HepG2 (cell line): Measurements from ENCODE around the gene TTLL7. TPM values are rescaled to one million over a fixed set of nuclear protein-coding genes. Genes with fewer than 3 reads are reported as not detected.

Experiments used
- ATAC-seq: fragments of 200-7000 bp; cut with Tn5 transposase; 3 replicates; pipeline ENCODE4 v1.9.1; 2020; ENCODE audit warnings: mild to moderate bottlenecking, moderate library complexity
- BruUV-seq: library from RNA; stranded (reverse); fragments of 400-500 nt; replicated peaks from 2 replicates; lab custom pipeline; 2021; lab: Mats Ljungman, UMichigan
- CTCF ChIA-PET: fragments of 300-600 bp; formaldehyde crosslinking; extraction: SDS; loops from one replicate; lab custom pipeline; 2021; ENCODE audit warnings: low total read pairs, inconsistent platforms, low intra/inter-chr PET ratio; lab: Yijun Ruan, JAX
- POLR2A ChIA-PET: fragments of 350-600 bp; sonication (Branson Sonifier 250); formaldehyde crosslinking; loops from one replicate; lab custom pipeline; 2020; ENCODE audit warnings: antibody characterized with exemption, inconsistent platforms; lab: Yijun Ruan, JAX
- DNase-seq: peaks from one replicate; pipeline ENCODE4 v3.0.0-alpha.2; 2015; ENCODE audit warnings: low spot score
- FAIRE-seq: peaks from 3 replicates; lab custom pipeline; 2011; peaks lifted over from hg19 to GRCh38; lab: Jason Lieb, UNC
- H2AFZ ChIP-seq: one replicate; pipeline ENCODE4 v1.6.1; 2011; ENCODE audit warnings: low read length, inconsistent platforms
- H3K27ac ChIP-seq: fragments of 300-600 bp; 3 replicates; pipeline ENCODE4 v1.8.0; 2011; ENCODE audit warnings: mixed run types, mild to moderate bottlenecking, mixed read lengths, low read length, inconsistent platforms; ENCODE audit not compliant: insufficient read depth; ENCODE audit errors: extremely low read length
- H3K27me3 ChIP-seq, 2 experiments: fragments of 200-600 bp in 1 of 2; 2 replicates in 1 of 2; 3 replicates in 1 of 2; pipeline versions ENCODE4 v1.6.0 to v1.8.0; 2011; ENCODE audit warnings: low read length in 2 of 2, mild to moderate bottlenecking in 2 of 2, moderate library complexity in 2 of 2, inconsistent platforms in 1 of 2; ENCODE audit not compliant: insufficient read depth in 2 of 2, control insufficient read depth in 1 of 2
- H3K36me3 ChIP-seq, 2 experiments: fragments of 200-600 bp in 1 of 2; replicated peaks in 1 of 2; 2 replicates in 1 of 2; 3 replicates in 1 of 2; pipeline versions ENCODE4 v1.5.1 to v1.8.0; 2011; ENCODE audit warnings: low read length in 2 of 2, inconsistent platforms in 1 of 2; ENCODE audit not compliant: insufficient read depth in 2 of 2, control insufficient read depth in 1 of 2
- H3K4me1 ChIP-seq: 2 replicates; pipeline ENCODE4 v1.5.1; 2012; ENCODE audit warnings: low read length, inconsistent platforms; ENCODE audit not compliant: insufficient read depth
- H3K4me2 ChIP-seq: 2 replicates; pipeline ENCODE4 v1.6.0; 2011; ENCODE audit warnings: low read depth, low read length, inconsistent platforms
- H3K4me3 ChIP-seq, 3 experiments: fragments of 200-600 bp in 1 of 3; sonication (generic), shearing (Covaris generic) in 1 of 3; replicated peaks in 1 of 3; 2 replicates each; pipeline ENCODE4 v1.5.1; 2011 to 2016; ENCODE audit warnings: low read length in 3 of 3, inconsistent platforms in 2 of 3, low read depth in 2 of 3, mild to moderate bottlenecking in 2 of 3, control low read depth in 1 of 3, mixed read lengths in 1 of 3; ENCODE audit not compliant: insufficient read depth in 1 of 3
- H3K79me2 ChIP-seq: one replicate; pipeline ENCODE4 v1.6.1; 2011; ENCODE audit warnings: low read length, inconsistent platforms; ENCODE audit not compliant: insufficient read depth
- H3K9ac ChIP-seq: 2 replicates; pipeline ENCODE4 v1.6.0; 2011; ENCODE audit warnings: mild to moderate bottlenecking, low read depth, low read length, inconsistent platforms; ENCODE audit not compliant: insufficient read depth
- H3K9me3 ChIP-seq: 2 replicates; pipeline ENCODE4 v1.5.1; 2012; ENCODE audit warnings: mild to moderate bottlenecking, low read length
- H4K20me1 ChIP-seq: 2 replicates; pipeline ENCODE4 v1.6.0; 2011; ENCODE audit warnings: inconsistent platforms, mild to moderate bottlenecking, low read length, moderate library complexity; ENCODE audit not compliant: insufficient read depth
- DNMT3B ChIP-seq: conservative IDR thresholded peaks from 2 replicates; pipeline ENCODE4 v1.6.1; 2016; ENCODE audit warnings: missing biosample characterization, control low read depth
- ESRRA ChIP-seq: sonication (generic); formaldehyde crosslinking; IDR thresholded peaks from 2 replicates; pipeline ENCODE4 v1.5.1; 2020; ENCODE audit warnings: mild to moderate bottlenecking, low read depth, missing genetic modification reagents
- FIP1L1 ChIP-seq: fragments of 200-400 bp; formaldehyde crosslinking; IDR thresholded peaks from 2 replicates; pipeline ENCODE4 v1.6.1; 2018; ENCODE audit warnings: low read depth, mild to moderate bottlenecking, low read length, moderate library complexity, borderline replicate concordance; ENCODE audit not compliant: insufficient read depth
- GLI4 ChIP-seq: sonication (generic); formaldehyde crosslinking; IDR thresholded peaks from 2 replicates; pipeline ENCODE4 v1.5.1; 2020; ENCODE audit warnings: missing genetic modification reagents, mild to moderate bottlenecking, moderate library complexity, borderline replicate concordance
- HOXA5 ChIP-seq: sonication (generic); formaldehyde crosslinking; IDR thresholded peaks from 2 replicates; pipeline ENCODE4 v1.4.0; 2020; ENCODE audit warnings: missing genetic modification reagents
- KDM3A ChIP-seq: IDR thresholded peaks from 2 replicates; pipeline ENCODE4 v1.6.1; 2018; ENCODE audit warnings: low read depth, missing compliant biosample characterization
- NR2F6 ChIP-seq, 2 experiments: IDR thresholded peaks; 2 replicates each; pipeline ENCODE4 v1.6.1; 2016; ENCODE audit warnings: antibody characterized with exemption in 1 of 2, mild to moderate bottlenecking in 1 of 2
- REPIN1 ChIP-seq: sonication (generic); formaldehyde crosslinking; IDR thresholded peaks from 2 replicates; pipeline ENCODE4 v1.8.0; 2022; ENCODE audit warnings: missing genetic modification reagents, low read depth, mild to moderate bottlenecking, borderline replicate concordance
- RFXAP ChIP-seq: sonication (generic); formaldehyde crosslinking; IDR thresholded peaks from 2 replicates; pipeline ENCODE4 v1.4.0; 2020; ENCODE audit warnings: missing genetic modification reagents, borderline replicate concordance
- ZBTB42 ChIP-seq: sonication (generic); formaldehyde crosslinking; IDR thresholded peaks from 2 replicates; pipeline ENCODE4 v1.5.0; 2020; ENCODE audit warnings: mild to moderate bottlenecking, missing genetic modification reagents
- ZNF224 ChIP-seq: sonication (generic); formaldehyde crosslinking; IDR thresholded peaks from 2 replicates; pipeline ENCODE4 v1.5.0; 2020; ENCODE audit warnings: mild to moderate bottlenecking, missing genetic modification reagents
- ZNF335 ChIP-seq: sonication (generic); formaldehyde crosslinking; IDR thresholded peaks from 2 replicates; pipeline ENCODE4 v1.4.0; 2020; ENCODE audit warnings: missing genetic modification reagents
- ZNF337 ChIP-seq: sonication (generic); formaldehyde crosslinking; IDR thresholded peaks from 2 replicates; pipeline ENCODE4 v1.5.1; 2020; ENCODE audit warnings: missing genetic modification reagents, low read depth, mild to moderate bottlenecking, borderline replicate concordance
- ZNF614 ChIP-seq: IDR thresholded peaks from 2 replicates; pipeline ENCODE4 v1.6.1; 2018; ENCODE audit warnings: missing biosample characterization, missing genetic modification reagents, inconsistent platforms, borderline replicate concordance
- ZNF878 ChIP-seq: sonication (generic); formaldehyde crosslinking; IDR thresholded peaks from 2 replicates; pipeline ENCODE4 v1.8.1; 2023; ENCODE audit warnings: mild to moderate bottlenecking, missing genetic modification reagents, moderate library complexity
- in situ Hi-C: cut with HindIII; loops from 2 replicates; pipeline ENCODE4 v1.10.0; 2017; ENCODE audit warnings: low pct_unique_long_range_greater_than_20kb; ENCODE audit not compliant: extremely low pct_ligation_motif_present
- intact Hi-C: fragments of 100-400 bp; cut with micrococcal nuclease; formaldehyde crosslinking; loops from one replicate; pipeline ENCODE4 v1.10.0; 2022; ENCODE audit not compliant: unreplicated experiment
- polyA plus RNA-seq, 8 experiments: library from polyadenylated mRNA; depleted of rRNA in 3 of 8; stranded (reverse) in 7 of 8; unstranded in 1 of 8; fragments of >200 nt; fragmentation: Illumina TruSeq in 4 of 8; extraction: Trizol in 4 of 8; gene quantifications; 2 replicates each; pipeline versions ENCODE4 v1.2.1 to v1.2.3, GENCODE V29; 2011 to 2016; ENCODE audit warnings: low read depth in 4 of 8, missing spikeins in 1 of 8, mixed read lengths in 1 of 8; ENCODE audit not compliant: insufficient read depth in 1 of 8
- total RNA-seq, 5 experiments: library from RNA; depleted of rRNA; stranded (reverse); fragments of >200 nt; fragmentation: Illumina TruSeq; extraction: Trizol; gene quantifications; 2 replicates each; pipeline ENCODE4 v1.2.3, GENCODE V29; 2016; ENCODE audit warnings: low read depth in 1 of 5
- TF ChIP-seq, protein P1 (sequence below), 2 experiments: sonication (generic) in 1 of 2; formaldehyde crosslinking in 1 of 2; IDR thresholded peaks; 2 replicates each; pipeline versions ENCODE4 v1.4.0 to v1.6.1; 2016 to 2020; ENCODE audit warnings: borderline replicate concordance in 1 of 2, low read depth in 1 of 2, mild to moderate bottlenecking in 1 of 2, missing genetic modification reagents in 1 of 2
- TF ChIP-seq, protein P2 (sequence below): sonication (generic); formaldehyde crosslinking; IDR thresholded peaks from 2 replicates; pipeline ENCODE4 v1.5.0; 2020; ENCODE audit warnings: mild to moderate bottlenecking, missing genetic modification reagents
- TF ChIP-seq, protein P3 (sequence below): sonication (generic); formaldehyde crosslinking; IDR thresholded peaks from 2 replicates; pipeline ENCODE4 v1.5.0; 2020; ENCODE audit warnings: mild to moderate bottlenecking, missing genetic modification reagents

TTLL7 gene
- total and polyA plus RNA-seq, 2 of the 13 experiments (the other 11 are each of a cell fraction or from before 2014, with no cell fraction given): 0.07 to 0.22 TPM

DNA sequence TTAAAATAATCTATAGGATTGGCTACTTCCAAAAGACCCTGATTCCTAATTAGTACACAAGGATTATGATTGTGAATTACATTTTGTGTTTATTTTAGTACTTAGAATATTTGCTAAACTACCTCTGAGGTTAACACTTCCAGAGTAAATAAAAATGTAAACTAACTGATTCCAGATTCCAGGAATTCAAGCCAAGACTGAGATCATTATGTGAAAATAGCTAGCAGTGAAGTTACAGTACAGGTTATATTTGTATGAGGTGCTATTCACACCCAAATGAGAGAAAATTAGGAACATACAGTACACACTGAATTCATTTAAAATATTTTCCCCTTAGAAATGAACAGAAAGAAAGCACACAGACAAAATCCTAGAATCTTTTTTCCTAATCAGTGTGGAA is 28.8 kb downstream of the TTLL7 start:
- FAIRE-seq: no peak
- BruUV-seq: no TSS peak
- Histone ChIP-seq H3K27me3 (no peaks in the 10 kb centered on the region), H3K9ac (no peak overlapping the region), H3K36me3 (no peaks in the 10 kb centered on the region), H3K4me1 (no peaks in the 10 kb centered on the region), H3K27ac (no peak overlapping the region), H3K4me3 (no peak overlapping the region), H4K20me1 (no peaks in the 10 kb centered on the region), H3K79me2 (no peaks in the 10 kb centered on the region), H3K9me3 (no peaks in the 10 kb centered on the region), H2AFZ (no peak overlapping the region), H3K4me2 (no peak overlapping the region)
- no peak for DNase-seq
- in situ Hi-C loops: no loop called here
- intact Hi-C loops: no loop called here
- ATAC-seq: no peak
- POLR2A ChIA-PET: no interaction called here
- CTCF ChIA-PET: no interaction called here
- no peak for TF ChIP-seq ZNF224 (CRISPR knock-in tag)
- TF ChIP-seq GLI4: no peak
- no peak for TF ChIP-seq ZNF337 (CRISPR knock-in tag)
- TF ChIP-seq, protein P1, sequence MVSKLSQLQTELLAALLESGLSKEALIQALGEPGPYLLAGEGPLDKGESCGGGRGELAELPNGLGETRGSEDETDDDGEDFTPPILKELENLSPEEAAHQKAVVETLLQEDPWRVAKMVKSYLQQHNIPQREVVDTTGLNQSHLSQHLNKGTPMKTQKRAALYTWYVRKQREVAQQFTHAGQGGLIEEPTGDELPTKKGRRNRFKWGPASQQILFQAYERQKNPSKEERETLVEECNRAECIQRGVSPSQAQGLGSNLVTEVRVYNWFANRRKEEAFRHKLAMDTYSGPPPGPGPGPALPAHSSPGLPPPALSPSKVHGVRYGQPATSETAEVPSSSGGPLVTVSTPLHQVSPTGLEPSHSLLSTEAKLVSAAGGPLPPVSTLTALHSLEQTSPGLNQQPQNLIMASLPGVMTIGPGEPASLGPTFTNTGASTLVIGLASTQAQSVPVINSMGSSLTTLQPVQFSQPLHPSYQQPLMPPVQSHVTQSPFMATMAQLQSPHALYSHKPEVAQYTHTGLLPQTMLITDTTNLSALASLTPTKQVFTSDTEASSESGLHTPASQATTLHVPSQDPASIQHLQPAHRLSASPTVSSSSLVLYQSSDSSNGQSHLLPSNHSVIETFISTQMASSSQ (IDR thresholded peaks at IDR 0.05; ENCODE audit: low read depth): no peak
- TF ChIP-seq, protein P1 (CRISPR knock-in tag; IDR thresholded peaks at IDR 0.05; ENCODE audit: borderline replicate concordance): no peak
- TF ChIP-seq, protein P2, sequence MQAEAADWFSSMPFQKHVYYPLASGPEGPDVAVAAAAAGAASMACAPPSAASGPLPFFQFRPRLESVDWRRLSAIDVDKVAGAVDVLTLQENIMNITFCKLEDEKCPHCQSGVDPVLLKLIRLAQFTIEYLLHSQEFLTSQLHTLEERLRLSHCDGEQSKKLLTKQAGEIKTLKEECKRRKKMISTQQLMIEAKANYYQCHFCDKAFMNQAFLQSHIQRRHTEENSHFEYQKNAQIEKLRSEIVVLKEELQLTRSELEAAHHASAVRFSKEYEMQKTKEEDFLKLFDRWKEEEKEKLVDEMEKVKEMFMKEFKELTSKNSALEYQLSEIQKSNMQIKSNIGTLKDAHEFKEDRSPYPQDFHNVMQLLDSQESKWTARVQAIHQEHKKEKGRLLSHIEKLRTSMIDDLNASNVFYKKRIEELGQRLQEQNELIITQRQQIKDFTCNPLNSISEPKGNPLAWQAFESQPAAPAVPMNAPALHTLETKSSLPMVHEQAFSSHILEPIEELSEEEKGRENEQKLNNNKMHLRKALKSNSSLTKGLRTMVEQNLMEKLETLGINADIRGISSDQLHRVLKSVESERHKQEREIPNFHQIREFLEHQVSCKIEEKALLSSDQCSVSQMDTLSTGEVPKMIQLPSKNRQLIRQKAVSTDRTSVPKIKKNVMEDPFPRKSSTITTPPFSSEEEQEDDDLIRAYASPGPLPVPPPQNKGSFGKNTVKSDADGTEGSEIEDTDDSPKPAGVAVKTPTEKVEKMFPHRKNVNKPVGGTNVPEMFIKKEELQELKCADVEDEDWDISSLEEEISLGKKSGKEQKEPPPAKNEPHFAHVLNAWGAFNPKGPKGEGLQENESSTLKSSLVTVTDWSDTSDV (CRISPR knock-in tag): no peak
- TF ChIP-seq NR2F6 (IDR thresholded peaks at IDR 0.05): no peak
- no peak for TF ChIP-seq NR2F6 (CRISPR knock-in tag; IDR thresholded peaks at IDR 0.05)
- TF ChIP-seq ZNF614 (CRISPR knock-in tag): no peak
- no peak for TF ChIP-seq ESRRA
- TF ChIP-seq ZBTB42 (CRISPR knock-in tag): no peak
- no peak for TF ChIP-seq KDM3A (CRISPR knock-in tag)
- TF ChIP-seq DNMT3B (CRISPR knock-in tag): no peak
- TF ChIP-seq ZNF335: no peak
- TF ChIP-seq ZNF878: no peak
- no peak for TF ChIP-seq RFXAP (CRISPR knock-in tag)
- TF ChIP-seq FIP1L1: no peak
- TF ChIP-seq HOXA5: no peak
- no peak for TF ChIP-seq REPIN1 (CRISPR knock-in tag)
- TF ChIP-seq, protein P3, sequence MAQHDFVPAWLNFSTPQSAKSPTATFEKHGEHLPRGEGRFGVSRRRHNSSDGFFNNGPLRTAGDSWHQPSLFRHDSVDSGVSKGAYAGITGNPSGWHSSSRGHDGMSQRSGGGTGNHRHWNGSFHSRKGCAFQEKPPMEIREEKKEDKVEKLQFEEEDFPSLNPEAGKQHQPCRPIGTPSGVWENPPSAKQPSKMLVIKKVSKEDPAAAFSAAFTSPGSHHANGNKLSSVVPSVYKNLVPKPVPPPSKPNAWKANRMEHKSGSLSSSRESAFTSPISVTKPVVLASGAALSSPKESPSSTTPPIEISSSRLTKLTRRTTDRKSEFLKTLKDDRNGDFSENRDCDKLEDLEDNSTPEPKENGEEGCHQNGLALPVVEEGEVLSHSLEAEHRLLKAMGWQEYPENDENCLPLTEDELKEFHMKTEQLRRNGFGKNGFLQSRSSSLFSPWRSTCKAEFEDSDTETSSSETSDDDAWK: no peak
